NCI-H2107 treated with DMSO at 0.1 percent for 48 hours (cell line): ENCODE measurements around the gene ADAMTS8.
"Not testable (repeated sequence)": the region's sequence is repeated elsewhere in the genome, so short reads cannot be mapped to it uniquely, and the experiment has no call there.

Experiments
- DNase-seq: peaks from one replicate; lab custom pipeline; 2025; ENCODE audit not compliant: unreplicated experiment; lab: John Stamatoyannopoulos, UW

ADAMTS8 gene

GRCh38 chr11:130439160-130439519, 10.7 kb upstream of the ADAMTS8 start:
- DNase-seq, result no peak

- not testable (repeated sequence) for DNase-seq
Measured at GRCh38 chr11:130438401-130439159, 10.2 kb upstream of the ADAMTS8 start.

- no peak for DNase-seq
Measured at GRCh38 chr11:130437848-130438247, 9.4 kb upstream of the ADAMTS8 start.

- DNase-seq, result no peak
Measured at GRCh38 chr11:130436171-130436570, 7.8 kb upstream of the ADAMTS8 start.

GRCh38 chr11:130435671-130436070, 7.3 kb upstream of the ADAMTS8 start:
- DNase-seq, result no peak

- DNase-seq, result peak; percentile 63
Measured at GRCh38 chr11:130434521-130435223, 6.3 kb upstream of the ADAMTS8 start.

GRCh38 chr11:130433357-130433756, 4.9 kb upstream of the ADAMTS8 start:
- DNase-seq, result no peak

GRCh38 chr11:130431801-130432200, 3.4 kb upstream of the ADAMTS8 start:
- DNase-seq, result no peak

- DNase-seq, result peak; percentile 16
Measured at GRCh38 chr11:130431331-130431773, 2.9 kb upstream of the ADAMTS8 start.

- no peak for DNase-seq
Measured at GRCh38 chr11:130429983-130430382, 1.6 kb upstream of the ADAMTS8 start.

GRCh38 chr11:130429120-130429681, 792 bp upstream of the ADAMTS8 start:
- no peak for DNase-seq

- DNase-seq, result no peak
Measured at GRCh38 chr11:130427581-130428315, 661 bp downstream of the ADAMTS8 start.

GRCh38 chr11:130426837-130427341, 1.5 kb downstream of the ADAMTS8 start:
- no peak for DNase-seq

GRCh38 chr11:130426223-130426836, 2.1 kb downstream of the ADAMTS8 start:
- DNase-seq, result no peak

- DNase-seq, result no peak
Measured at GRCh38 chr11:130425156-130425555, 3.3 kb downstream of the ADAMTS8 start.

- no peak for DNase-seq
Measured at GRCh38 chr11:130424613-130425140, 3.7 kb downstream of the ADAMTS8 start.

GRCh38 chr11:130423541-130424142, 4.8 kb downstream of the ADAMTS8 start:
- no peak for DNase-seq

- no peak for DNase-seq
Measured at GRCh38 chr11:130422251-130422995, 6.0 kb downstream of the ADAMTS8 start.

GRCh38 chr11:130421697-130422096, 6.7 kb downstream of the ADAMTS8 start:
- no peak for DNase-seq
